ENCODE measurements around the gene GALNT10. TPM values are rescaled to one million over a fixed set of nuclear protein-coding genes. Genes with fewer than 3 reads are reported as not detected.

GALNT10 gene
- total RNA-seq, 2 donors from 2014 or later = 41.7 to 47.4 TPM

- ATAC-seq (replicated peaks in 1 of 2) (no peak), DNase-seq (no peak)
- Mint-ChIP-seq H3K27me3 (ENCODE audit: low read depth) (no peaks in the 10 kb centered on the region), H3K9me3 (peaks cover 0 to 1% of the 10 kb centered on the region in 2 donors), H3K36me3 (ENCODE audit: insufficient read depth in 2 of 2) (peaks cover 2 to 6% of the 10 kb centered on the region in 2 donors), H3K4me3 (no peak overlapping the region), H3K27ac (no peak overlapping the region), H3K4me1 (ENCODE audit: low read depth) (peaks cover 50% of the 10 kb centered on the region)
These were observed 121.5 kb downstream of the GALNT10 start for GRCh38 chr5:154312000-154312399.

DNA sequence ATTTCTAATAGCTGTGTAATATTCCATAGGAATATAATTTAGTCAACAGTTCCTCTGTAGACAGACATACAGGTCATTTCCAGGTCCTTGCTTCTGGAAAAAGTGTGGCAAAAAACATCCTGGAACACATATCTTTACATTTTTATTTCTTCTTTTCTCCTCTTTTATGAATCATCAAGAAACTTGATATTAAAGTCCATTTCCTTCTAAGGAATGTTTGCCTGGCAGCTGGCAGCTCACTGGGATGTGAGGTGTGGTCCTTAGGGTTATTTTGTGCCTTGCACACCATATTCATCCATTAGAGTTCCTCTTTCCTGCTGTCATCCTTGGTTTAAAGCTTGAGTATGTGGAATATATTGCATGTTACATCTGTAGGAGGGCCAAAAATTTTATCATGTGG lies 122.0 kb downstream of the GALNT10 start:
- H3K4me3 Mint-ChIP-seq = no peak overlapping the region

DNA sequence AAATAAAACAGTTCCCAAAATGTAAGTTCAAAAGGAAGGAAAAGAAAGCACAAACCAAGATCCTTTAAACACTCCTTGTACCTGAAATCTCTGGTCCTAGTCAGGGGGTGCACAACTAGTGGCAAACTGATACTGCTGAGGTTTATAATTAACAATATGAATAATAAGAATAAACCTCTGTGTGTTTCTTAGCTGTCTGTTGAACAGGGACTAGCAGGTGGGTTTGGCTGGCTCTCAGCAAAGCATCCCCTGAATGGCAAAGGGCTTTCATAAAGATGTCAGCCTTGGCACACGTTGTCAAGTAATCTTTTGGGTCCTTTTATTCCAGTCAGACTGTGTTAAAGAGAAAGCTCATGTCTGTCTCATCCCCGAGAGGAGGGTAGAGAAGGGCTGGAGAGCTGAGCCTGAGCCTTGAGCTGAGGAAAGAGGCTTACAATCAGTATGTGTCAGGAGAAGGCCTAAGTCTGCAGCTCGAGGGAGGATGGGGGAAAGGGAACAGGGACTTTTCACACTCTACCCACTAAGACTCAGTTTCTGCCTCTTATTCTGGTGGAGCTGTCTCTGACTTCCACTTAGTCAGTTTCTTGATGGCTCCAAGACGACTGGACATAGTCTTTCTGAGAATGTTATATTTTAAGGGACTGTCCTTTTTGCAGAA lies 123.0 kb downstream of the GALNT10 start:
- no peaks in the 10 kb centered on the region for H3K27me3 Mint-ChIP-seq (ENCODE audit: low read depth)
- peaks cover 2 to 6% of the 10 kb centered on the region in 2 donors for H3K36me3 Mint-ChIP-seq (ENCODE audit: insufficient read depth in 2 of 2)
- H3K4me3 Mint-ChIP-seq = no peak overlapping the region
- no peak for ATAC-seq (replicated peaks in 1 of 2)
- peaks cover 51% of the 10 kb centered on the region for H3K4me1 Mint-ChIP-seq (ENCODE audit: low read depth)
- DNase-seq = no peak
- no peak overlapping the region for H3K27ac Mint-ChIP-seq
- peaks cover 0 to 1% of the 10 kb centered on the region in 2 donors for H3K9me3 Mint-ChIP-seq

More for the DNA sequence above, 122.0 kb downstream of the GALNT10 start:
- H3K36me3 Mint-ChIP-seq (ENCODE audit: insufficient read depth in 2 of 2) = peaks cover 2 to 6% of the 10 kb centered on the region in 2 donors
- H3K9me3 Mint-ChIP-seq = peaks cover 0 to 1% of the 10 kb centered on the region in 2 donors
- H3K27ac Mint-ChIP-seq = no peak overlapping the region
- DNase-seq (no peak), ATAC-seq (replicated peaks in 1 of 2) (no peak)
- no peaks in the 10 kb centered on the region for H3K27me3 Mint-ChIP-seq (ENCODE audit: low read depth)
- peaks cover 51% of the 10 kb centered on the region for H3K4me1 Mint-ChIP-seq (ENCODE audit: low read depth)

DNA sequence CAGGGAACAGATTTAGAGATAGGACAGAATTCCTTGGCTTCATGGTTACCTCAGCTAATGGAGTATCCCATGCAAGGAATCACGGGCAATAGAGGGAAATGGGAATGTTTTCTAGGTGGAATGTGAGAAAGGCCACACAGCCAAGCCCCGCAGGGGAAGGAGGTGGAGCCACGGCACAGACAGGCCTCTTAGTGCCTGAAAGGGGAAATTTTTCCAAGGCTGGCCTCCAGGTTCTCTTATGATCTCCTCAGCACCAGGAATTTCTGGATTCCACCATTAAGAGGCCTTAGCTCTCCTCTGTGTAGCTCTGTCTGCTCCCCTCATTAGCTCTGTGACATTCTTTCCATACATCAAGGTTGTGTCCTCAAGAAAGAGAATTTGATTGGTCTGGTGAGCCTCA lies 124.7 kb downstream of the GALNT10 start:
- Mint-ChIP-seq H3K36me3 (ENCODE audit: insufficient read depth in 2 of 2) (peaks cover 0 to 2% of the 10 kb centered on the region in 2 donors), H3K27ac (no peak overlapping the region), H3K4me3 (no peak overlapping the region), H3K4me1 (ENCODE audit: low read depth) (peaks cover 40% of the 10 kb centered on the region), H3K27me3 (ENCODE audit: low read depth) (no peaks in the 10 kb centered on the region), H3K9me3 (no peaks in the 10 kb centered on the region)
- ATAC-seq (replicated peaks in 1 of 2) (no peak), DNase-seq (no peak)

DNA sequence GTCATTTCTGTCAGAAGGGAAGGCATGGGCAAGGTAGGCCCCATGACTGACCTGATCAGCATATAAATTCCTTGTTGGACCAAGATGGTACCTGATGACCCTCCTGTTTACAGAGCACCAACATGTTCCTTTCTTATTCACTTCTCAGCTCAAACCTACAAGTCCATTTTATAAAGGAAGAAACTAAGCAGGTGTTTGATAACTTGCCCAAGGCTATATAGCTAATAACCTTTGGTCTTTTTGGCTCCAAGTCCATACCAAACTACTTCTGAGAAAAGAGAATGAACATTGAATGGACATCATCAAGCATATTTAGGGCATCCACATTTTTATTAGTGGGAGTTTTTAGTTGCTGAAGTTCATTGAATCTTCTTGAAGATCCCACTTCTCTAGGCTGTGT lies 125.2 kb downstream of the GALNT10 start:
- peaks cover 38% of the 10 kb centered on the region for H3K4me1 Mint-ChIP-seq (ENCODE audit: low read depth)
- H3K4me3 Mint-ChIP-seq = no peak overlapping the region
- ATAC-seq (replicated peaks in 1 of 2) (no peak), DNase-seq (no peak)
- H3K9me3 Mint-ChIP-seq = no peaks in the 10 kb centered on the region
- peaks cover 0 to 2% of the 10 kb centered on the region in 2 donors for H3K36me3 Mint-ChIP-seq (ENCODE audit: insufficient read depth in 2 of 2)
- H3K27ac Mint-ChIP-seq = no peak overlapping the region
- H3K27me3 Mint-ChIP-seq (ENCODE audit: low read depth) = no peaks in the 10 kb centered on the region

GRCh38 chr5:154316223-154316935 lies 125.8 kb downstream of the GALNT10 start:
- H3K27ac Mint-ChIP-seq = no peak overlapping the region
- peaks cover 0 to 2% of the 10 kb centered on the region in 2 donors for H3K36me3 Mint-ChIP-seq (ENCODE audit: insufficient read depth in 2 of 2)
- ATAC-seq (replicated peaks in 1 of 2) = peak; percentile 51 to 84

DNA sequence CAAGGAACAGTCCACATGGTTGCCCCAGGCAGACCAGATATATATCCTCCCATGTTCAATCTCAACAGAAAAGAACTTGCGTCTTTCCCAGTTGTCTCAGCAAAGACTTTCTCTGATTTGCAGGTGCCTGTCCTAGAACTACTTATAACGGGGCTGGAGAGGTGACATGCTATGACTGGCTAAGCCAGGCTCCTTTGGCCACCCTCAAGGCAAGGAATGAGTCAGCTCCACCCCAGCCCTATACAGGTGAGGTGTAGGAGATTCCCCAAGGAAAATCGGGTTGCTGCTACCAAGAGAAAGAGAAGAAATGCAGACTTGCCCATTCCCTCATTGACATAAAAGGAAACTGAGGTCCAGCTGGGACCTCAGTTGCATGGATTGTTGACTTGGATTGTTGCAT lies 127.4 kb downstream of the GALNT10 start:
- no peak for DNase-seq
- H3K36me3 Mint-ChIP-seq (ENCODE audit: insufficient read depth in 2 of 2) = peaks cover 0 to 2% of the 10 kb centered on the region in 2 donors
- H3K4me3 Mint-ChIP-seq = no peak overlapping the region
- no peak for ATAC-seq (replicated peaks in 1 of 2)
- no peaks in the 10 kb centered on the region for H3K27me3 Mint-ChIP-seq (ENCODE audit: low read depth)
- H3K4me1 Mint-ChIP-seq (ENCODE audit: low read depth) = peaks cover 18% of the 10 kb centered on the region
- no peaks in the 10 kb centered on the region for H3K9me3 Mint-ChIP-seq
- no peak overlapping the region for H3K27ac Mint-ChIP-seq

More at GRCh38 chr5:154316223-154316935, 125.8 kb downstream of the GALNT10 start:
- H3K9me3 Mint-ChIP-seq = no peaks in the 10 kb centered on the region
- H3K4me3 Mint-ChIP-seq = no peak overlapping the region
- no peaks in the 10 kb centered on the region for H3K27me3 Mint-ChIP-seq (ENCODE audit: low read depth)
- peaks cover 32% of the 10 kb centered on the region for H3K4me1 Mint-ChIP-seq (ENCODE audit: low read depth)
- no peak for DNase-seq

DNA sequence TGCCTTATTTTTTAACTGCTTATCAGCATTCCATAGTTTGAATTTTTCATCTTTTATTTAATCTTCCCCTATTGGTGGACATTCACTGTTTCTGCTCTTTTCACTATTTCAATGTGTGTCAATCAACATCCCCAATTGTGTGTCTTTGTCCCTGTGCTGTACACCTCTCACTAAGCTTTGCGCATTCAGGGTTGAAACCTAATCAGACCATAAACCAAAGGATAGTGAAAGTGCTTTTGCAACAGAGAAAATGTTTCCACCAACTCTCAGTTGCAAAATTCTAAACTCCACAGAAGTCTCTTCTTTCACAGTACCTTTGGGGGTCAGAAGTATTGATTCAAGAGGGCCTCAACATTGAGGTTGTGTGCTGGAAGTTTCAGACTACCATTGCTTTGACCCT lies 128.2 kb downstream of the GALNT10 start:
- no peaks in the 10 kb centered on the region for H3K27me3 Mint-ChIP-seq (ENCODE audit: low read depth)
- H3K4me3 Mint-ChIP-seq = no peak overlapping the region
- ATAC-seq (replicated peaks in 1 of 2) (no peak), DNase-seq (no peak)
- H3K27ac Mint-ChIP-seq = no peak overlapping the region
- H3K36me3 Mint-ChIP-seq (ENCODE audit: insufficient read depth in 2 of 2) = peaks cover 0 to 2% of the 10 kb centered on the region in 2 donors
- H3K4me1 Mint-ChIP-seq (ENCODE audit: low read depth) = peaks cover 18% of the 10 kb centered on the region
- H3K9me3 Mint-ChIP-seq = no peaks in the 10 kb centered on the region

- no peak for DNase-seq
- no peaks in the 10 kb centered on the region for H3K9me3 Mint-ChIP-seq
- no peak for ATAC-seq (replicated peaks in 1 of 2)
- no peaks in the 10 kb centered on the region for H3K27me3 Mint-ChIP-seq (ENCODE audit: low read depth)
- no peak overlapping the region for H3K27ac Mint-ChIP-seq
- peaks cover 0 to 2% of the 10 kb centered on the region in 2 donors for H3K36me3 Mint-ChIP-seq (ENCODE audit: insufficient read depth in 2 of 2)
- no peak overlapping the region for H3K4me3 Mint-ChIP-seq
- H3K4me1 Mint-ChIP-seq (ENCODE audit: low read depth) = peaks cover 18% of the 10 kb centered on the region
These were observed 129.2 kb downstream of the GALNT10 start for GRCh38 chr5:154319736-154320135.

DNA sequence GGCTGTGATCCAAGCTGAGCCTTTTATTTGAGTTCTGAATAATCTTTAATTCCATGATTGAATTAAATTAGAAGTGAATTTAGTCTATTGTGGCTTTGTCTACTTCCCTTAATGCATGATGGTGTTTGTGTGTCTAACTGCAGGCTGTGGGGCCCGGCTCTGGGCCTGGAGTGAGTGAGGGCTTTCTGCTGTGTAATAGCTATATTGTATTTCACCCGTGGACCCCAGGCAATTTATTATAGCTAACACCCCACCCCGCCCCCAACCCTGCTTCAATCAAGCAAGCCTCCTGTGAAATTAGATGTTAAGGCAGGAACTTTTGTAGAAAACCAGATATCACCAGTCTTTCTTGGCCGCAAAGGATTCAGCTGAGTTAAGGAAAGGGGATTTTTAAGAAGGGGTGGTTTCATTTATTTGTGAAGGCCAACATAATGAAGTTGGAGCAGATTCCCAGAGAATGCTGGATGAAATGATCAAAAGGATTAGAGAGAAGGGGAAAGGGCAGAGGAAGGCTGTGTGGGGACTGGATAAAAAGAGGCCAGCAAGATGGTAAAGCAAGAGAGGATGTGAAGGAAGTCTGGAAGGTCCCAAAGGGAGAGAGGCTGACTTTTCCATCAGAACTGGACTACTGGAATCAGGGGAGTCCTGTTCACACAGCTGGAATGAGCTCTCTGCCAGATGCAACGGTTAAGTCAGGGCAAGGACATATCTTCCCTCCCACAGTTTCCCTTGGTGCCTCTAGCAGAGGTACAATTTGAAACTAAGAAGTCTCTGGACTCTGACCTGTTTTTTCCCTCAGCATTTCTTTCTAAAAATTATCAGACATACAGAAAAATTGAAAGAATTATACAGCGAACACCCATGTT lies 129.9 kb downstream of the GALNT10 start:
- no peak overlapping the region for H3K27ac Mint-ChIP-seq
- no peak for ATAC-seq (replicated peaks in 1 of 2)
- peaks cover 18% of the 10 kb centered on the region for H3K4me1 Mint-ChIP-seq (ENCODE audit: low read depth)
- no peak overlapping the region for H3K4me3 Mint-ChIP-seq
- H3K9me3 Mint-ChIP-seq = no peaks in the 10 kb centered on the region
- peaks cover 0 to 2% of the 10 kb centered on the region in 2 donors for H3K36me3 Mint-ChIP-seq (ENCODE audit: insufficient read depth in 2 of 2)
- H3K27me3 Mint-ChIP-seq (ENCODE audit: low read depth) = no peaks in the 10 kb centered on the region
- no peak for DNase-seq

GRCh38 chr5:154321546-154321945 lies 131.0 kb downstream of the GALNT10 start:
- Mint-ChIP-seq H3K36me3 (ENCODE audit: insufficient read depth in 2 of 2) (peaks cover 0 to 2% of the 10 kb centered on the region in 2 donors), H3K27ac (no peak overlapping the region), H3K4me3 (no peak overlapping the region), H3K27me3 (ENCODE audit: low read depth) (no peaks in the 10 kb centered on the region), H3K9me3 (no peaks in the 10 kb centered on the region), H3K4me1 (ENCODE audit: low read depth) (peaks cover 13% of the 10 kb centered on the region)
- DNase-seq = no peak
- ATAC-seq (replicated peaks in 1 of 2) = no peak

DNA sequence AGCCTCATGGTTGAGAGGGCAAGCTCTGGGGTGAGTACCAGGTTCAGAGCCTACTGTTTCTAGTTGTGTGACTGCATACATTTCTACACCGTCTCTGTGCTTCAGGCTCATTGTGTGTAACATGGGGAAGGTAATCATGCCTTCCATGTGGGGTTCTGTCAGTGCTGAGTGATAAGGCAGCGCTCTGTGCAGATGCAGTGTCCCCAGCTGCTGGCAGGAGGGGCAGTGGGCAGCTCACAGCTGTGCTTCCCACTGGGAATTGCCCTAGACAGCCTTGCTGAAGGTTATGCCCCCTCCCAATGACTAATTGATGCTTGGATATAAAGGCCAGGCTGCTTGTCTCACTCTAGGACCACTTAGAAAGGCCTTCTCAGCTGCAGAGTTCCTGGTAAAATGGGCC lies 133.5 kb downstream of the GALNT10 start:
- H3K36me3 Mint-ChIP-seq (ENCODE audit: insufficient read depth in 2 of 2) = no peaks in the 10 kb centered on the region
- no peaks in the 10 kb centered on the region for H3K9me3 Mint-ChIP-seq
- ATAC-seq (replicated peaks in 1 of 2) = no peak
- DNase-seq = no peak
- H3K4me1 Mint-ChIP-seq (ENCODE audit: low read depth) = peaks cover under 1% of the 10 kb centered on the region
- H3K27me3 Mint-ChIP-seq (ENCODE audit: low read depth) = no peaks in the 10 kb centered on the region
- no peak overlapping the region for H3K4me3 Mint-ChIP-seq
- no peak overlapping the region for H3K27ac Mint-ChIP-seq

DNA sequence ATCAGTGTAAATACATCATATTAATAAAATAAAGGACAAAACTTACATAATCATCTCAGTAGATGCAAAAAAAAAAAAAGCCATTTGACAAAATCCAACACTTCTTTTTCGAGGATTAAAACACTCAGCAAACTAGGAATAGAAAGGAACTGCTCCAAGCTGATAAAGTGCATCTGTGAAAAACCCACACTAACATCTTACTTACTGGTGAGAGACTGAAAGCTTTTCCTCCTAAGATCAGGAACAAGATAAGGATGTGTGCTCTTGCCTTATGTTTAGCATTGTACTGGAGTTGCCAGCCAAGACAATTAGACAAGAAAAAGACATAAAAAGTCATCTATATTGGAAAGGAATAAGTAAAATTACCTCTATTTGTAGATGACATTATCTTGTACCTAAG lies 135.0 kb downstream of the GALNT10 start:
- Mint-ChIP-seq H3K36me3 (ENCODE audit: insufficient read depth in 2 of 2) (no peaks in the 10 kb centered on the region), H3K27me3 (ENCODE audit: low read depth) (no peaks in the 10 kb centered on the region), H3K4me3 (no peak overlapping the region), H3K27ac (no peak overlapping the region), H3K9me3 (no peaks in the 10 kb centered on the region), H3K4me1 (ENCODE audit: low read depth) (no peaks in the 10 kb centered on the region)
- ATAC-seq (replicated peaks in 1 of 2) = no peak
- DNase-seq = no peak
